GM21447 (cell line): Measurements from ENCODE around the gene CA6.
"Not testable (repeated sequence)": the region's sequence is repeated elsewhere in the genome, so short reads cannot be mapped to it uniquely, and the experiment has no call there.

Experiments used
- ATAC-seq: cut with Tn5 transposase; IDR thresholded peaks from one replicate; pipeline ENCODE4 v1.9.1; 2021; ENCODE audit not compliant: unreplicated experiment

Gene CA6

DNA sequence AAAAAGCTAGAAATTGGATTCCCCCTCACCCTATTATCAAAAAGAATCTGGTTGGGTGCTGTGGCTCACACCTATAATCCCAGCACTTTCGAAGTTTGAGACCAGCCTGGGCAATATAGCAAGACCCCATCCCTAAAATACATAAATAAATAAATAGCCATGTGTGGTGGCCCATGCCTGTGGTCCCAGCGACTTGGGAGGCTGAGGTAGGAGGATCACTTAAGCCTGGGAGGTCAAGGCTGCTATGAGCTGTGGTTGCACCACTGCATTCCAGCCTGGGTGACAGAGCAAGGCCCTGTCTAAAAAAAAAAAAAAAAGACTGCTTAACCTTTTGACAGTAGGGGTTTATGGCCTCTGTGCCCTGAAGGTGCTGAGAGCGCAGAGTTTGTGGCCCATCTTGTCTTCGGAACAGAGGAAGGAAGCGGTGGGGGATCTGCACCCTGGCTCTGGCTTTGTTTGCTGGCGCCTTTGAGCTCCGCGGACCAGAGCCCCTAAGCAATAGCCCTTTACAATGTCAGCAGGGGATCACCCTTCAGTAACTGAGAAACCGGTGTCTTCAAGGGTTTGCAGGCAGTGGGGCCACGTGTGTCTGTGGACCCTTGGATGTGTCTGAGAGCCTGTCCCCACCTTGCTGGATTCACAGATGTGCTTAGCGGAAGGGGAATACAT, 58.5 kb downstream of the CA6 start:
- ATAC-seq, result no peak

DNA sequence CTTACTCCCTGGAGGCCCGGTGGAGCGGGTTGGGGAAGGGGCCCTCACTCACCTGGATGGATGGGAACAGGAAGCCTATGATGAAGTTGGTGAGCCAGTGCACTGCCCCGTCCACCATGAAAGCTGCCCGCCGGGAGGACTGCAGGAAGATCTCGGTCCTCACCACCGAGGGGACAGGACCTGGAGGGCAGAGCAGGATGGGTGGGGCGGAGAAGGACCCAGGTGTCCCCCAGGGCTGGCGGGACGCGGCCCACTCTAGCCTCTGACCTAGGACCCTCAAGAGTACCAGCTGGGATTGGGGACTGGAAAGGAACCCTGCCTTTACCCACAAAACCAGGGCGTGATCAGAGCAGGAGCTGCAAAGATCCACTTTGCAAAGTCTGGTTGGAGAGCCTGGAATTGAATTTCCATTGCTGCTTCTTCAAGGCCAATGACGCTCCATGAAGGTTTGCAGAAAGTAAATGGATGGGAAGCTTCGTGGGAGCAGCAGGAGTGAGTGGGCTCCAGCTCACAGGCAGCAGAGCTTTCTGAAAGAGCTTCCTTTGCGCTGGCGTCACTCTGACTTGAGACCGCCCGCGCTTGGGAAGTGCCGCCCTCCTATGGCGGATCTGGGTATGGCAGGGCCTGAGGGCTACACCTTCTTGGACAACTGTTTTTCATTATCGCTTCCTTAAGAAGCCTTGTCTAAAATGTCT, 59.2 kb downstream of the CA6 start:
- peak; percentile 45 for ATAC-seq

DNA sequence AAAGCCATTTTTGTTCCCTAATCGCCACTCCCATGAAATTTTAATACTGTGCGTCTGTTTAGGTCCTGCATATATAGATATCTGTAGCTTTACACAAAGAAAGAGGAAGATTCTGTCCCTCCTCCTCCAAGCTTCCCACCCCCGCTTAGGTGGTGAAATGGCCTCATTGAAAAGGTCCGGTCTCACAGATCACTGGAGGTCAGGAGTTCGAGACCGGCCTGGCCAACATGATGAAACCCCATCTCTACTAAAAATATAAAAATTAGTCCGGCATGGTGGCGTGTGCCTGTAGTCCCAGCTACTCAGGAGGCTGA, 59.7 kb downstream of the CA6 start:
- ATAC-seq, result no peak

GRCh38 chr1:9006956-9007615, 61.4 kb downstream of the CA6 start:
- ATAC-seq, result no peak

- ATAC-seq, result no peak
These were observed 62.6 kb downstream of the CA6 start for GRCh38 chr1:9008236-9008635.

DNA sequence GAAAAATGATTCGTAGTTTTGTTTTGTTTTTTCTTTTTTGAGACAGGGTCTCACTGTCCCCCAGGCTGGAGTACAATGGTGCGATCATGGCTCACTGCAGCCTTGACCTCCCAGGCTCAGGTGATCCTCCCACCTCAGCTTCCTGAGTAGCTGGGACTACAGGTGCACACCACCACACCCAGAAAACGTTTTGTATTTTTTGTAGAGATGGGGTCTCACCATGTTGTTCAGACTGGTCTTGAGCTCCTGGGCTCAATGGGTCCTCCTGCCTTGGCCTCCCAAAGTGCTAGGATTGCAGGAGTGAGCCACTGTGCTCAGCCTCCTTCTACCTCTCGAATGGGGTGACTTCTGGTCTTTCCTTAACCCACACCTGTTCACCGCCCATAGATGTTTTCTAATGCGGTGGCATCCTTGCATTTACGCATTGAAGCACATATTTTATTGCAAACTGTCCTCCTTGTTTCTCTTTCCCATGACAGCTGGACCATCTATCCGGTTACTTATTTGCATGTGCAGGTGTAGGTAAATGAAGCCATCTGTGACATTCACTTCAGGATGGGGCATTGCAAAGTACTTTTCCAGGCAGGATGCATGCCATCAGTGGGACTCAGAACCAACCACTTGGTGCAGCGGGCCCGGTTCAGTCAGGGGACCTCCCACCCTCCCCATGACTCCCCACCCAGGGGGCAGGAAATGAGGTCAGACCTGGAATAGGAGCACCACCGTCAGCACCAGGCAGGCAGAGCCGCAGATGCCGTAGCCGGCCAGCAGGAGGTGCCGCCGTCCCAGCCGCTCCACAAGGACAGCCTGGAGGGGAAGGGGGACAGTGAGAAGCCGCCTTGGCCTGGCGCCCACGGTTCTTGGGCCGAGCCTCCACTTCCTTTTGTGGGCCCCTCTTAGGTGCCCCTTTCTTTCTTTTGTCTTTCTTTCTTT, 64.0 kb downstream of the CA6 start:
- ATAC-seq, result no peak

GRCh38 chr1:9010781-9011323, 65.2 kb downstream of the CA6 start:
- no peak for ATAC-seq

DNA sequence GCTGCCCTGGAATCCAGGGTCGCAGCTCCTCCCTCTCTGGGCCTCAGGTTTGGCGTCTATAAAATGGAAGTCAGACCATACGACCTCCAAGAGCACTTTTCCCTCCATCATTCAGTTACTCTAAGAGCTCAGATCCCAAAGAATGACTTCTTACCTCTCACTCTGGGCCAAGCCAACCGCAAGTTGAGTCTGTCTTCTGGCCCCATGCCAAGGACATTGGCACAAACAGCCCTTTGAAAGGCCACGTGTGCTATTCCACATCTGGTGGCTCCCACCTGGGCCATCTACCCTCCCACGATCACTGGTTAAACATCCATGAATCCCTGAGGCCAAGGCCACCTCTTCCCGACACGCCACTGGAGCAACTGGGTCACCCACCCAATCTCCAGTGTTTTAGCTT, 68.2 kb downstream of the CA6 start:
- no peak for ATAC-seq

DNA sequence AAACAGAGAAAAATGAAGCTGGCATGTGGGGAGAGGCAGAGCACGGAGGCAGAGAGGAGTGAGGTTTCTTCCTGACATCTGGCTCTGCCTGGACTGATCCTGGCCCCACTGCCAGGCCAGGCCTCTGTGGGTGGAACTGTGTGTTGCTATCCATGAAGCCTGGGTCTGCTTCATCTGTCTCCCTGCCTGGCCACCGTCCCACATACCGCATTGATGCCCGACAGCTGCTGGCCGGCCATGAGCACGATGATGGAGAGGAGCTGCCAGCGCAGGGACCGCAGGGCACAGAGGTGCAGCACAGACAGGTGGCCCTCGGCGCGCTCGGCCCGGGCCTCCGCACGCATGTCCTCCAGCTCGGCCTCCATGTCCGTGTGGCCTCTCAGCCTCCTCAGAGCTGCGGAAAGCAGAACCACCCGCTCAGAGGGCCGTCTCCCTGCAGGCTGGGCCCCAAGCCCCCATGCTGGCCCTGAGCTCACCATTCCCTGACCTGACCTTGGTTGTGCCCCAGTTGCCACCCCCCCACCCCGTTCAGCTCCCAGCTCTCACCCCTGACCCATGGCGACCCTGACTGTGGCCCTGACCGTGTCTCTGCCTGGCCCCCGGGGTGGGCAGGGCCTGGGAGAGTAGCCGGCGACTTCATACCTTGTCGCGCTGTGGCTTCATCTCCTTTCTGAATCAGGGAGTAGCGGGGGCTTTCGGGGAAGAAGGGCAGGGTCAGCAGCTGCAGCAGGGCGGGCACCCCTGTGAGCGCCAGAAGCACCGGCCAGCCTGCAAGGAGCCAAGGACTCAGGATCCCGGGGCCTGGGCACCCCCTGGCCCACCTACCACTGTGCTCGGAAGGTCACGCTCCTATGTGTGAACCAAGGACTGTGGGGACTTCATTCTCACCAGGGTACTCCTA, 69.1 kb downstream of the CA6 start:
- no peak for ATAC-seq

DNA sequence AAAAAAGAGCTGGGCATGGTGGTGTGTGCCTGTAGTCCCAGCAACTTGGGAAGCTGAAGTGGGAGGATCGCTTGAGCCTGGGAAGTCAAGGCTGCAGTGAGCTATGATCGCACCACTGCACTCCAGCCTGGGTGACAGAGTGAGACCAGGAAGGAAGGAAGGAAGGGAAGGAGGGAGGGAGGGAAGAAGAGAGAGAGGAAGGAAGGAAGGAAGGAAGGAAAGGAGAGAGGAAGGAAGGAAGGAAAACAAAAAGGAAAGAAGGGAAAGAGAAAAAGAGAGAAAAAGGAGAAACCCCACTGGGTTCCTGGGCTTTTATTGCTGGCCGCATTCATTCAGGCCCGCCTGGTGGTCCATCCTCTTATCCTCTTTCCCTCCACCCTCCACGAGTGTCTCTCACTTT, 70.8 kb downstream of the CA6 start:
- no peak for ATAC-seq

- ATAC-seq, result no peak
These were observed 72.7 kb downstream of the CA6 start for GRCh38 chr1:9018333-9018732.

DNA sequence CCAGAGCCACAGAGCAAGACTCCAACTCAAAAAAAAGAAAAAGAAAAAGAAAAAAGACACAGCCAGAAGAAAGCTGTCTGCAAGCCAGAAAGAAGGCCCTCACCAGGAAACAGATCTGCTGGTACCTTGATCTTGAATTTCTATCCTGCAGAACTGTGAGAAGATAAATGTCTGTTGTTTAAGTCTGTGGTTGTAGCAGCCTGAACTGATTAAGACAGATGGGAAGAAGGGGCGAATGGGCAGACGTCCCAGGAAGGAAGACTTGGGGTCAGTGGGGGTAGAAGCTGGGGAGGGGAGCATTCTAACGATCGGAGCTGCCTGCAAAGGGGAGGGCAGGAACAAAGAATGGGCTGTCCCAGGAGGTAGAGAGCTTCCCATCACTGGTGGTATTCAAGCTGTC, 74.2 kb downstream of the CA6 start:
- no peak for ATAC-seq

DNA sequence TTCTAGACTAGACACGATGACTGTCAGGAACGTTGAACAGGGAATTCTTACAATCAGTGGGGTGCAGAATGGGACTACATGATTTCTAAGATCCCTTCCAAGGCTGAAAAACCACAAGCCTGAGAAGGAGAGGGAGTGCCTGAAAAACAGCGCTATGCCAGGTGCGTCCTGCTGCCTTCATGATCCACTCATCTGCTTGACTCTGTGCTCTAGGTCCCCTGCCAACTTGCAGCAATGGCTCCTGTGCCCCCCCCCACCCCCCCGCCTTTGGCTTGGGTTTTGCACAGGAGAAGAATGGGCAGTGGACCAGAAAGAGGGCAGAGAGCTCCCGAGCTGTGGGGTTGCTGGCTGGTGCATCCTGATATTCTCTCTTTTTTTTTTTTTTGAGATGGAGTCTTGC, 74.6 kb downstream of the CA6 start:
- no peak for ATAC-seq

- ATAC-seq, result not testable (repeated sequence)
These were observed 76.5 kb downstream of the CA6 start for GRCh38 chr1:9022026-9022738.

DNA sequence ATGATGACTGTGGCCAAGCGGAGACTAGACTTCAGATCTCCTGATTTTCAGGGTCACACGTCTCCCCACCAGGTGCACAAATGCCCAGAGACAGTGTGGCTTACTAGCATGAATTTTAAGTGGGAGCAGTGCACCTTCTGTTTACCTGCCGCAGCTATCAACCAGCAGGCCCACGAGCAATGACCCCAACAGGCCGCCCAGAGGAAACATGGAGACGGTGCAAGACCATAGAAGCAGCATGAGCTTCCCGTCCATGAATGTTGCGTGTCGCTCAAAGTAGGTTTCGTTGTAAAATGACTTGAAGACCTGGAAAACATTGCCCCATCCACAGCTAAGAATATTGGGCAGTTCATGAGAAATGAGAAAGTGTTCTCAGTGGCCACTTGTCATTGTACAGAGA, 77.1 kb downstream of the CA6 start:
- ATAC-seq, result no peak
